Stimulated activated CD8-positive, alpha-beta memory T cell treated with anti-CD3 and anti-CD28 coated beads, Interleukin-15, amount 100 ng/mL, for 48 hours (primary cell): ENCODE measurements around the gene PTCD2.

Source experiments
- DNase-seq, 2 donors: peaks; one replicate each; pipeline ENCODE4 v3.0.0-alpha.2; 2020; ENCODE audit warnings: low read depth in 2 of 2

PTCD2 gene

GRCh38 chr5:72415616-72416325 is 95.6 kb downstream of the PTCD2 start:
- no peak for DNase-seq

DNA sequence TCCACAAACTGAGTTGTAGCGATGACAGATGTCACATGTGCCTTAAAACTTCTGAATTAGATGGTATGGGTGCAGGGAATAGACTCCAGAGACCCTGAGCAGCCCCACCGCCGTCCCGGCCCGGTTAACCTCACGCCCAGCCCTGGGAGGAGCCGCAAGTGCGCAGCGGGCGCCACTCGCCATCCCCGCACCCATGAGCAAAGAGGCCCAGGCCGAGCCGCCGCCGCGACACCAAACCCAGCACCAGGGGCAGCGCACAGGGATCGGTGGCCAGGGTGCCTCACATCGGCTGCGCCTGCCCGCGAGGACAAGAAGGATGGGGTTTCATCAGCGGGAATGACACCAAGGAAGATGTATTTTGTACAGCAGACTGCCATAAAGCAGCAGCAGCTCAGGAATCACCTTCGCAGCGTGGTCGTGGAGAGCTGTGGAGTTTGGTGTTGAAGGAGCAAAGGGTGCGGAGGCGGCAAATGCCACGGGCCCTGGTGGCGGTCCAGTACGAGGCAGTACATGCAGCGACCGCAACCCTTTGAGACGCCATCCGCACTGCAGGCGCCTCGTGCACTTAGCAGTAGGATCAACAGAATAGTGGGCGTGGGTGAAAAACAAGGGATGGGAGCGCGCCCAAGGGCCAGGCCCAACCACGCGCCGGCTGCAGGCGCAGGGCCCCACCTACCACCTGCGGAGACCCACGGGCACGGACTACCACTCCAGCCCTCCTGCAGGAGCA is 97.3 kb downstream of the PTCD2 start:
- no peak for DNase-seq
